Measurements from ENCODE around the gene TMEM134.

The TMEM134 gene

GRCh38 chr11:67437082-67437808, 31.8 kb downstream of the TMEM134 start, which contains the start of gene PTPRCAP:
TSS of gene PTPRCAP (minus strand) at chr11:67437682. CDS start at chr11:67437619, 63 bp downstream.
- no peak for TF ChIP-seq CTCF (IDR thresholded peaks at IDR 0.05; ENCODE audit: control insufficient read depth, extremely low read depth, insufficient read depth)
- no peak for DNase-seq (ENCODE audit: low read depth)
- H3K4me3 ChIP-seq (ENCODE audit: low read depth, low read length): no peak within 1 kb of the TSS

- TF ChIP-seq CTCF (IDR thresholded peaks at IDR 0.05; ENCODE audit: control insufficient read depth, extremely low read depth, insufficient read depth): no peak
- DNase-seq (ENCODE audit: low read depth): no peak
- H3K4me3 ChIP-seq (ENCODE audit: low read depth, low read length): no peak overlapping the region
These were observed 32.5 kb downstream of the TMEM134 start for GRCh38 chr11:67436459-67437081.

DNA sequence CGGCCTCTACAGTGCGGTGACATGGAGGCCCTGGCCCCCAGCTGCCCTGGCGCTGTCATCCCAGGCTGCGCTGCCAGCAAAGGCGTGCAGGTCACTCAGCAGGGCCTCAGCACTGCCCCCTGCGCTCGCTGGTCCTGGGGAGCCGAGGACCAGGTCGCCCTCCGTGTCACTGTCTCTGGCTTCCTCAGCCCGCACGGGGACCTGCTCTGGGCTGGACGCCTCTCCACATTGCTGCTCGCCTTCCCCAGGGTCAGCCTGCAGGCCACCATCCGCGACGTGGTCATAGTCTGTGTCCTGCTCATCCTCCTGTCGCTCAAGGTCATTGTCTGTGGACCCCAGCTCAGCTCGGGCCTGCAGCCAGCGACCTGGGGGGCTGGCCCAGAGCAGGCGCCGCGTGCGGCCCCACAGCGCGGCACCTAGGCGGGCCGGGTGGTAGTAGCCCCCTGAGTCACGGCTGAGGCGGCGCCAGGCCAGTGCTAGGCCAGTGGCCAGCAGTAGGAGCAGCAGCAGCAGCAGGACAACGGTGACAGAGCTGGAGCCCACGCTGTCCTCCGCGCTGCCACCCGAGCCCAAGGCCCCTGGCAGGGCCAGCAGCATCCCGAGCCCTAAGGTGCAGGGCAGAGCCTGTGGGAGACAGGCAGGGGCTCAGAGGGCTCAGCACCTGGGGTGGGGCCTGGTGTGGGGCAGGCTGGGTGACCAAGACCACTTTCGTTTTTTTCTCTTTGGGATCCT, 33.2 kb downstream of the TMEM134 start:
- DNase-seq (ENCODE audit: low read depth): no peak
- no peak for TF ChIP-seq CTCF (IDR thresholded peaks at IDR 0.05; ENCODE audit: control insufficient read depth, extremely low read depth, insufficient read depth)
- no peak overlapping the region for H3K4me3 ChIP-seq (ENCODE audit: low read depth, low read length)

DNA sequence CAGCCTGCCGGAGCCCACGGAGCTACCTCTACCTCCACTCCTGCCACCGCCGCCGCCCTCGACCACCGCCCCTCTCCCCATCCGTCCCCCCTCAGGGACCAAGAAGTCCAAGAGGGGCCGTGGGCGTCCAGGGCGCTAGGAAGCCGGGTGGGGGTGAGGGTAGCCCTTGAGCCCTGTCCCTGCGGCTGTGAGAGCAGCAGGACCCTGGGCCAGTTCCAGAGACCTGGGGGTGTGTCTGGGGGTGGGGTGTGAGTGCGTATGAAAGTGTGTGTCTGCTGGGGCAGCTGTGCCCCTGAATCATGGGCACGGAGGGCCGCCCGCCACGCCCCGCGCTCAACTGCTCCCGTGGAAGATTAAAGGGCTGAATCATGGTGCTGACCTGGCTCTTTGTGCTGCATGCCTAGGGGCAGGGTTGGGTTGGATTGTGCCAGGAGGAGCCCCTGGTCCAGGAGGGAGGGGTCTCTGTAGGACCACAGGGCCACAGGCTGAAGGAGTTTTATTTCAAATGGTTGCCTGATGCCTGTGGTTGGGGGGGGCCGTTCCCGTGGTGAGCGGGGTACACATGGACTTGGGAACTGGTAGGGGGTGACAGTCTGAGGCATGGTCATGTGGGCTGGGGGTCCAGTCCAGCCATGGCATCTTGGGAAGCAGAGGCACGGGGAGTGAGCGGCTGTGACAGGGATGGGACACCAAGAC, 33.9 kb downstream of the TMEM134 start:
- no peak overlapping the region for H3K4me3 ChIP-seq (ENCODE audit: low read depth, low read length)
- no peak for DNase-seq (ENCODE audit: low read depth)
- no peak for TF ChIP-seq CTCF (IDR thresholded peaks at IDR 0.05; ENCODE audit: control insufficient read depth, extremely low read depth, insufficient read depth)

GRCh38 chr11:67434395-67434881, 34.6 kb downstream of the TMEM134 start:
- DNase-seq (ENCODE audit: low read depth): no peak
- no peak for TF ChIP-seq CTCF (IDR thresholded peaks at IDR 0.05; ENCODE audit: control insufficient read depth, extremely low read depth, insufficient read depth)
- no peak overlapping the region for H3K4me3 ChIP-seq (ENCODE audit: low read depth, low read length)

- DNase-seq (ENCODE audit: low read depth): no peak
- no peak for TF ChIP-seq CTCF (IDR thresholded peaks at IDR 0.05; ENCODE audit: control insufficient read depth, extremely low read depth, insufficient read depth)
- no peak overlapping the region for H3K4me3 ChIP-seq (ENCODE audit: low read depth, low read length)
These were observed 35.3 kb downstream of the TMEM134 start for GRCh38 chr11:67433536-67434394.

All from LNCaP clone FGC (cell line).